22Rv1 (cell line): ENCODE measurements around the gene CAMK2D.

Experiments
- H3K27ac ChIP-seq: fragments of 450-650 bp; 2 replicates; pipeline ENCODE4 v1.5.1; 2017
- ZFX ChIP-seq: fragments of 450-650 bp; IDR thresholded peaks from 2 replicates; pipeline ENCODE4 v1.6.1; 2017; ENCODE audit warnings: antibody characterized with exemption, borderline replicate concordance
- TF ChIP-seq, protein P1 (sequence below): fragments of 450-650 bp; IDR thresholded peaks from 2 replicates; pipeline ENCODE4 v1.5.1; 2017; ENCODE audit warnings: mild to moderate bottlenecking

Gene CAMK2D

GRCh38 chr4:113499166-113499565 lies 262.4 kb downstream of the CAMK2D start:
- TF ChIP-seq, protein P1, sequence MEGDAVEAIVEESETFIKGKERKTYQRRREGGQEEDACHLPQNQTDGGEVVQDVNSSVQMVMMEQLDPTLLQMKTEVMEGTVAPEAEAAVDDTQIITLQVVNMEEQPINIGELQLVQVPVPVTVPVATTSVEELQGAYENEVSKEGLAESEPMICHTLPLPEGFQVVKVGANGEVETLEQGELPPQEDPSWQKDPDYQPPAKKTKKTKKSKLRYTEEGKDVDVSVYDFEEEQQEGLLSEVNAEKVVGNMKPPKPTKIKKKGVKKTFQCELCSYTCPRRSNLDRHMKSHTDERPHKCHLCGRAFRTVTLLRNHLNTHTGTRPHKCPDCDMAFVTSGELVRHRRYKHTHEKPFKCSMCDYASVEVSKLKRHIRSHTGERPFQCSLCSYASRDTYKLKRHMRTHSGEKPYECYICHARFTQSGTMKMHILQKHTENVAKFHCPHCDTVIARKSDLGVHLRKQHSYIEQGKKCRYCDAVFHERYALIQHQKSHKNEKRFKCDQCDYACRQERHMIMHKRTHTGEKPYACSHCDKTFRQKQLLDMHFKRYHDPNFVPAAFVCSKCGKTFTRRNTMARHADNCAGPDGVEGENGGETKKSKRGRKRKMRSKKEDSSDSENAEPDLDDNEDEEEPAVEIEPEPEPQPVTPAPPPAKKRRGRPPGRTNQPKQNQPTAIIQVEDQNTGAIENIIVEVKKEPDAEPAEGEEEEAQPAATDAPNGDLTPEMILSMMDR, result no peak
- TF ChIP-seq ZFX, result no peak
- no peak overlapping the region for H3K27ac ChIP-seq

DNA sequence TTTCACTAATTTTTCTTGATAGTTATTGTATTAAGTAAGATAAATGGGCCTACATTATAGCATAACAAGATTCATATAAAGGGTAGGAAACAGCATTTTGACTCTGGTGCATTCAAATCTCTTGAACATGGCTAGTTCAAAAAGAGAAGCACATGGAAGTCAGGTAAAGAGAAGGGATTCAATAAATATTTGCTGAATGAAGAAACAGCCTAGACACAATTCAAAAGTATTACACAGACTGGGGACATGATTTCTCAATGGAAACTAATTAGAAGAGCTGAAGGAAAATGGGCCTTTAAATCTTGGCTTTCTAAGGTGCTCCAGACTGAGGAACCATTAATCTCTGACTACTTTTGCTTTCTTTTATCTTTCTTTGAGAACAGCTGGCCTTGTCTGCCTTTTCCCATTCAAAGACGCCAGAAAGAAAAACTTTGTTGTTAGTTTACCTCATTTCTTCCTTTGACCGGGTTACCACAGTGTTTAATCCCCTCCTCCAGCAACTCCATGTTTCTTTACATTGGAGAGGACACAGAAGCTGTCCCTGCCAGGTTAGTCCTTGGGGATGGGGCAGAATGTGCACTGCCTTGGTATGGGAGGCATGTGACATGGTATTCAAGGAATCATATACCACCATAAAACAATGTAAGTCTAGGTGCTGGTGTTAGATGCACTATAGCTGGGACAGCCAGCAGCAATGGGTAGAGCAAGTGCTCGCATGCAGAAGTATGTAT lies 264.2 kb downstream of the CAMK2D start:
- H3K27ac ChIP-seq, result no peak overlapping the region
- TF ChIP-seq ZFX, result no peak
- TF ChIP-seq, protein P1, result no peak

DNA sequence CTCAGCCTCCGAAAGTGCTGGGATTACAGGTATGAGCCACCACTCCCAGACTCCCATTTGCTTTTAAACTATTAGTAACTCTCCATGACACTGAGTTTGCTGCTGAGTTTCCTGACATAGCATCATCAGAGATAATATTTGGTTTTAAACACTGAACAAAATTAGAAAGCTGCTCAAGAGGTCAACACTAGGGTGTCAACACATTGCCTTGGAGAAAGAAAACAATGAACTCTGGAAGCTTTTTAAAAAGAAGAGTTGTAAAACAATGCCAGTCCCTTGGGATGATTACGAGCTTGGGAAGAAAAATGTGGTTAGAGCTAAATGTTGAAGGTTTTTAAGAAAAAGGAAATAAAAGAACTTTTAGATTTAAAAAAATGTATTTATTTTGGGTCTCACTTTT lies 264.8 kb downstream of the CAMK2D start:
- TF ChIP-seq, protein P1, result no peak
- TF ChIP-seq ZFX, result no peak
- H3K27ac ChIP-seq, result no peak overlapping the region

- TF ChIP-seq ZFX, result no peak
- TF ChIP-seq, protein P1, result no peak
- H3K27ac ChIP-seq, result no peak overlapping the region
Measured at GRCh38 chr4:113495790-113496189, 265.7 kb downstream of the CAMK2D start.

DNA sequence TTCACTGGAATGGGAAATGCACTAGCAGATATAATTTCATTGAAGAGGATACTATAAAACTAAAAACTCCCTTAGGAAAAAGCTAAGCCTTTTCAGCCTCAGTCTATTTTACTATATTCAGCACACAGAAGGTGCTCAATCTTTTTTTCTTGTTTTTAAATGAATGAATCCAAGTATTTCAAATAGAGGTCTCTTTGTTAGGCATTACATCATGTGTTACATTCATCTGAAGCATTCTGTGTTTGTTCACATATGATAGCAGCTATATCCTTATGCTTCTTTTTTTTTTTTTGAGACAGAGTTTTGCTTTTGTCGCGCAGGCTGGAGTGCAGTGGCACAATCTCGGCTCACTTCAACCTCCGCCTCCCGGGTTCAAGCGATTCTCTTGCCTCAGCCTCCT lies 278.4 kb downstream of the CAMK2D start:
- H3K27ac ChIP-seq, result no peak overlapping the region
- no peak for TF ChIP-seq ZFX
- TF ChIP-seq, protein P1, result no peak

DNA sequence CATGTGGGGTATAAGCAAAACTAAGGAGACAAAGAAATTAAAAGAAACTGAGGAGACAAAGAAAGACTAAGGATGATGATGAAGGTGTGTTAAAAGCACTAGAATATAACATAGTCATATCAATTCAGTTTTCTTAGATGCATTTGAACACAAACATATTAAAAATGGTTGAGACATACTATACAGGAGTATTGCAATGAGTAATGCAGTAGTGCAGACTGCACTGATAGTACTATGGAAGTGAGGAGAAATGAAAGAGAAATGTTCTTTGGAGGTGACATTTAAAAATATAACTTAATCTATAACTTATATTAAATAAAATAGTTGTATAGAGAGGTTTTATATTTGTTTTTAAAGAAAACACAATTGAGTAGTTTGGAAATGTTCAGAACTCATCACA lies 279.2 kb downstream of the CAMK2D start:
- no peak overlapping the region for H3K27ac ChIP-seq
- TF ChIP-seq, protein P1, result no peak
- no peak for TF ChIP-seq ZFX

GRCh38 chr4:113481820-113482219 lies 279.7 kb downstream of the CAMK2D start:
- H3K27ac ChIP-seq, result no peak overlapping the region
- no peak for TF ChIP-seq ZFX
- TF ChIP-seq, protein P1, result no peak
